Skeletal muscle satellite cell (primary cell): ENCODE data around the gene ZDHHC14.

ENCODE experiments used
- H3K27me3 ChIP-seq: 2 replicates; pipeline ENCODE4 v1.7.0; 2013; ENCODE audit warnings: low read length; ENCODE audit not compliant: control insufficient read depth, insufficient read depth
- H3K36me3 ChIP-seq: 2 replicates; pipeline ENCODE4 v1.7.0; 2013; ENCODE audit warnings: mild to moderate bottlenecking, control low read depth, low read length; ENCODE audit not compliant: insufficient read depth
- H3K4me1 ChIP-seq: 2 replicates; pipeline ENCODE4 v1.7.0; 2013; ENCODE audit warnings: low read length; ENCODE audit not compliant: control insufficient read depth, insufficient read depth
- H3K4me2 ChIP-seq: 2 replicates; pipeline ENCODE4 v1.7.0; 2013; ENCODE audit warnings: mild to moderate bottlenecking, low read length
- H3K4me3 ChIP-seq: 2 replicates; pipeline ENCODE4 v1.7.0; 2013; ENCODE audit warnings: low read length
- H3K9ac ChIP-seq: 2 replicates; pipeline ENCODE4 v1.7.0; 2013; ENCODE audit warnings: mild to moderate bottlenecking, low read depth, low read length, moderate library complexity
- H3K9me3 ChIP-seq: replicated peaks from 2 replicates; pipeline ENCODE4 v1.7.0; 2013; ENCODE audit warnings: mild to moderate bottlenecking, control low read depth, low read length

ZDHHC14 gene

GRCh38 chr6:157635388-157636244 is 254.6 kb downstream of the ZDHHC14 start:
- H3K9me3 ChIP-seq = no peaks in the 10 kb centered on the region
- no peaks in the 10 kb centered on the region for H3K27me3 ChIP-seq
- no peak overlapping the region for H3K4me3 ChIP-seq
- H3K36me3 ChIP-seq = no peaks in the 10 kb centered on the region
- peaks cover 10% of the 10 kb centered on the region for H3K4me1 ChIP-seq
- H3K9ac ChIP-seq = no peak overlapping the region
- no peak overlapping the region for H3K4me2 ChIP-seq

DNA sequence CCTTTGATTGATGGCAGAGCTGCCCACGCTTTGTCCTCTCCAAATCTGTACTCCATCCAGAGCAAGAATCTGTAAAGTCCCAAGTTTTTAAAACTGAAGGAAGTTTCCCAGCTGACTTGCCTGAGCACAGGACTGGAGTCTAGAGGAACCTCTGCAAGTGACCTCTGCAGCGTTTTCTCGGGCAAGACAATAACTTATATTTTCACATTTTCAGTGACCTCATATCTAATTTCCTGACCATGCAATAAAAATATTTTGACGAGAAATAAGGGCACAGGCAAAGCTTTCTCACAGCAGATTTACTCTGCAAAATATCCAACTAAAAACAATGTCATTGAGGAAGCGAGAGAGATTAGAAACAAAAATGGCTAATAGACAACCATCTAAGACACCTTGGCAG is 256.5 kb downstream of the ZDHHC14 start:
- no peak overlapping the region for H3K9ac ChIP-seq
- H3K27me3 ChIP-seq = no peaks in the 10 kb centered on the region
- H3K36me3 ChIP-seq = no peaks in the 10 kb centered on the region
- no peaks in the 10 kb centered on the region for H3K9me3 ChIP-seq
- peaks cover 9% of the 10 kb centered on the region for H3K4me1 ChIP-seq
- no peak overlapping the region for H3K4me3 ChIP-seq
- H3K4me2 ChIP-seq = no peak overlapping the region

- Histone ChIP-seq H3K4me3 (no peak overlapping the region), H3K4me2 (no peak overlapping the region), H3K36me3 (no peaks in the 10 kb centered on the region), H3K4me1 (peaks cover 3% of the 10 kb centered on the region), H3K27me3 (no peaks in the 10 kb centered on the region), H3K9me3 (no peaks in the 10 kb centered on the region), H3K9ac (no peak overlapping the region)
Measured at GRCh38 chr6:157637941-157638662, 257.1 kb downstream of the ZDHHC14 start.

DNA sequence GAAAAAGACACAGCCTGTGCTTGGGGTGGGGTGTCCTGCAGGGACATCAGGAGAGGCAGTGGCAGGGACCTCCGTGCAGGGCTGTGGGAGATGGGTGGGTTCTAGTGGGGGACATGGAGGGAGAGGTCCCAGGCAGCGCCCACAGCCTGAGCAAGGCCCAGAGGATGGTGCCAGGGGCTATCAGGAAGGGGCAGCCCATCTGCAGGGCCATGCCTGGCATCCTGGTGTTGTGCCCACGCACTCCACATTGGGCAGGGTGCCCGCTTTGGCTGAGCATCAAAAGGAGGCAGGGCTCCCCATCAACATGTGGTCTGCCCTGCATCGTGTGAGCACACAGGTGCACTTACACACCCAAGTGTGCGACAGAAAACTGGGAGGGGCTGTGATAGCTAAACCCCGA is 257.8 kb downstream of the ZDHHC14 start:
- no peak overlapping the region for H3K4me3 ChIP-seq
- H3K4me1 ChIP-seq = no peaks in the 10 kb centered on the region

DNA sequence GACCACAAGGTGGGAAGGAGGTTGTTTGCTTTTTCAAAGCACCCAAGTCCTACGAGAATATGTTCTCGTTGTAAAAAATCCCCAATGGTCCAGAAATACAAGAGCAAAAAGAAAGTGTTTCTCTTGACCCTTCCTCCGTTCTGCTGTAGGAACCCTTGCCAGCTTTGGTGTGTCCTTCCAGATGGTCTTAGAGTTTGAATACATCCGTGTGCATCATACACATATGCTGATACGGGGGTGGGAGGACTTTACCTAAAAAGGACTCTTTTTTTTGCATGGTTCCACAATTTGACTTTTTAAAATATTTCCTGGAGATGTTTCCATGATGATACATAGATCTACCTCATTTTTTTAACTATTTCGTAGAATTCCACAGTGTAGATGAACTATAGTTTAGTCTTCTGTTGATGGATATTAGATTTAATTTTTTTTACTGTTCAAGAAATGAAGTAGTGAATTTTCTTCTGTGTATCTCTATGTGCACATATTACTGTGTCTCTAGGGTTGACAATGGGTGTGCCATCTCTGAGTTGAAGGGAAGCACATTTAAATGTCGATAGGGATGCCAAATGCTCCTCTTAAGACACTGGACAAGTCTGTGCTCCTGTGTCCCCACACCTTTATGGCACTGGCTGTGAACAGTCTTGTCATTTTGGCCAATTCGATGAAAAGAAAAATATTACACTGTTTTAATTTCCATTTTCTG is 259.9 kb downstream of the ZDHHC14 start:
- H3K27me3 ChIP-seq = no peaks in the 10 kb centered on the region
- H3K36me3 ChIP-seq = no peaks in the 10 kb centered on the region
- H3K9ac ChIP-seq = no peak overlapping the region
- H3K4me3 ChIP-seq = no peak overlapping the region
- H3K9me3 ChIP-seq = no peaks in the 10 kb centered on the region
- no peak overlapping the region for H3K4me2 ChIP-seq
- H3K4me1 ChIP-seq = no peaks in the 10 kb centered on the region

More for the DNA sequence above, 257.8 kb downstream of the ZDHHC14 start:
- Histone ChIP-seq H3K4me2 (no peak overlapping the region), H3K9me3 (no peaks in the 10 kb centered on the region), H3K9ac (no peak overlapping the region), H3K36me3 (no peaks in the 10 kb centered on the region), H3K27me3 (no peaks in the 10 kb centered on the region)

- Histone ChIP-seq H3K36me3 (no peaks in the 10 kb centered on the region), H3K9ac (no peak overlapping the region), H3K27me3 (no peaks in the 10 kb centered on the region), H3K4me2 (no peak overlapping the region), H3K4me1 (no peaks in the 10 kb centered on the region), H3K4me3 (no peak overlapping the region), H3K9me3 (no peaks in the 10 kb centered on the region)
Measured at GRCh38 chr6:157641837-157642236, 260.8 kb downstream of the ZDHHC14 start.

DNA sequence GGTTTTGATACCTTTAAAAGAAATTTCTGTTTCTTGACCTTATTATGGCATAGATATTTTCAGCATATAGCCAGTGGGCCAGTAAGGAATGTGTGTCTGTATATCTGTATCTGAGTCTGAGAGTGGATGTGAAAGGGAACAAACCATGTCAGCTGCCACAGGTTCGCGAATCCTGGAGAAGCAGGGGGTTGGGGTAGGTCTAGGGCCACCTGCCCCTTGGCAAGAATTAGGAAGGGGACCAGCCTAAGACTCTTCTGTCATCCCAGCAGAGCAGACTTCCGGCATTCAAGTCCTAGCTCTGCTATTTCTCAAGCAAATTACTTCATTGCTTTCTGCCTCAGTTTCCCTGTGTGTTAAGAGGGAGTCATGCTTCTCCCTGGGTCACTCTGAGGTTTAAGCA is 261.7 kb downstream of the ZDHHC14 start:
- H3K36me3 ChIP-seq = no peaks in the 10 kb centered on the region
- no peak overlapping the region for H3K4me2 ChIP-seq
- no peak overlapping the region for H3K9ac ChIP-seq
- no peak overlapping the region for H3K4me3 ChIP-seq
- H3K4me1 ChIP-seq = no peaks in the 10 kb centered on the region
- no peaks in the 10 kb centered on the region for H3K9me3 ChIP-seq
- H3K27me3 ChIP-seq = no peaks in the 10 kb centered on the region

DNA sequence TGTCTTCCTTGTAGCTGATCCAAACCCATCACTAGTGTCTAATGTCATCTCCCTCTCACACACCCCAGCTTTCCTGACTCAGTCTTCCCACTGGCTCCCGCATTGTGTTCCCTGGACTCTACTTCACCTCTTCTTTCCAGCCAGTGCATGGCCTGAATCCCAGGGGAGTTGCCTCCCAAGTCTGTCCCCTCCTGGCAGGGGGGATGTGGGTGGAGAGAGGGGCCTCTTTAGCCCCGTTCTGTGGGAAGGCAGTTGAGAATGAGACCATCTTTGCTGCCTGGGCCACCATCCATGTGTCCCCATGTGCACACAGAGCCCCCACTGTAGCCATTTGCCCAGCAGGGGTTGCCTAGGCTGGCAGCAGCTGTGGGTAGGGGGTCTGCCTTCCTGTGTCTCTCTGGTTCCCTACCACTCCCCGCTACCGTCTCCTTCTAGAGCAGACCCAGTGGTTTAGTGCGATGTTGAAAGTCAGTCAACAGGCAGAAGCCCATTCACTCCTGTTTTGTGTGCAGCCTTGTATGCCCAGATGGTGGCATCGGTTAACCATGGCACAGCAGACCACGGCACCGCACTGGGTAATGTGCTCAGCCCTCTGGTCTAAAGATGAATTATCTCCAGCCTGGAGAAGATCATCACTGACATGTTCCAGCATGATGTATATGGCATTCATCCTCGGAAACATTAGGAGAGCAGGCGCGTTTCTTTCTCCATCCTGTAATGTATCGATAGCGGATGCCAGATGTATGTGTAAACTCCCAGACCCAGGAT is 263.2 kb downstream of the ZDHHC14 start:
- Histone ChIP-seq H3K4me1 (no peaks in the 10 kb centered on the region), H3K36me3 (no peaks in the 10 kb centered on the region), H3K9ac (no peak overlapping the region), H3K4me3 (no peak overlapping the region), H3K9me3 (no peaks in the 10 kb centered on the region), H3K27me3 (no peaks in the 10 kb centered on the region), H3K4me2 (no peak overlapping the region)

DNA sequence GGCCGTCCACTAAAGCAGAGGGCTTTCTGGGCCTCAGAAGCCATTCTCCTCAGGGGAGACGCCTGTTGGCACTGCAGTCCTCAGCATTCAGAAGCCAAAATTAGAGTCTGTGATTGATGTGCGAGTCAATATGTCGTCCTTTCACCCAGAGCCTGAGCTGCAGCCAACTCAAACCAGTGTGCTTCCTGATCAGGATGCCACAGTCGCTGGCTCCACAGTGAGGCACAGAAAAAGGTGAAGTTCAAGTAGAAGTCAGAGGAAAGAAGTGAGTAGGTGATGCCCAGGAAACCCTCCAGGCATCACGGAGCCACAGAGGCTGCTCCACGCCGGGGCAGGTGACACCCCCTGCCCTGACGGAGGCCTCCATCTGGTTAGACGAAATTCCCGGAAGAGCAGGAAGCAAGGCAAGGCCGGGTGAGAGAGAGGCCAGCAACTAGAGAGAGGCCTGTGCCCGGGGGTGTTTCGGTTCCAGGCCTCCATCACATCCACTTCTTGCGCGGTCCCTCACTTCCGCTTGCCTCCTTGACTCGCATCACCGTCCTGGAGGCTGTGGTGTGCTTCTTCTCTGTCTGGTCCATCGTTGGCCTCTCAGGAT is 264.3 kb downstream of the ZDHHC14 start:
- H3K4me1 ChIP-seq = no peaks in the 10 kb centered on the region
- no peaks in the 10 kb centered on the region for H3K27me3 ChIP-seq
- H3K4me3 ChIP-seq = no peak overlapping the region
- H3K36me3 ChIP-seq = no peaks in the 10 kb centered on the region
- H3K9ac ChIP-seq = no peak overlapping the region
- no peak overlapping the region for H3K4me2 ChIP-seq
- H3K9me3 ChIP-seq = no peaks in the 10 kb centered on the region

DNA sequence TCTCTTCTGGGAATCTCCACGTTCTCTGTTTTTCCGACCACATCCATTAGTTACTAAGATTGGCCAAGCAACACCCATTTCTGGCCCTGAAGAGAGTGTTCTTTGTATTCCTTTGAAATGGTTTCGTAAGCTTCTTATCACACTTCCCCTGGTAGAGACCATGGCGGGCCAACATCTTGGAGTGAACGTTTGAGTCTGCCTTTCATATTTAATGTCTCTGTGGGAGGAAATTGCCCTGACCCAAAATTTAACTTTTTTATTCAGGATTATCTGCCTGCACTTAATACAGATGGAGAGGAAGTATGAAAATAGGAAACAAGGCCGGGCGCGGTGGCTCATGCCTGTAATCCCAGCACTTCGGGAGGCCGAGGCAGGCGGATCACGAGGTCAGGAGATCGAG is 265.0 kb downstream of the ZDHHC14 start:
- no peaks in the 10 kb centered on the region for H3K4me1 ChIP-seq
- no peak overlapping the region for H3K4me3 ChIP-seq

More for the DNA sequence above, 265.0 kb downstream of the ZDHHC14 start:
- no peaks in the 10 kb centered on the region for H3K36me3 ChIP-seq
- no peaks in the 10 kb centered on the region for H3K9me3 ChIP-seq
- H3K4me2 ChIP-seq = no peak overlapping the region
- no peak overlapping the region for H3K9ac ChIP-seq
- H3K27me3 ChIP-seq = no peaks in the 10 kb centered on the region
